Keratinocyte (primary cell): ENCODE data around the gene GSAP. TPM values are rescaled to one million over a fixed set of nuclear protein-coding genes. Genes with fewer than 3 reads are reported as not detected.

ENCODE experiments used
- DNase-seq: peaks from one replicate; pipeline ENCODE4 v3.0.0-alpha.2; 2011; ENCODE audit warnings: low read depth, missing footprints, low spot score
- FAIRE-seq: peaks from 2 replicates; lab custom pipeline; 2011; peaks lifted over from hg19 to GRCh38; lab: Jason Lieb, UNC
- H2AFZ ChIP-seq: 2 replicates; pipeline ENCODE4 v1.6.0; 2012; ENCODE audit warnings: low read length, control low read depth, inconsistent platforms; ENCODE audit not compliant: control insufficient read depth
- H3K27ac ChIP-seq: 2 replicates; pipeline ENCODE4 v1.5.1; 2011; ENCODE audit warnings: low read length; ENCODE audit not compliant: control insufficient read depth, insufficient read depth
- H3K27me3 ChIP-seq: 3 replicates; pipeline ENCODE4 v1.6.0; 2011; ENCODE audit warnings: low read length; ENCODE audit not compliant: control insufficient read depth, insufficient read depth; ENCODE audit errors: extremely low read depth
- H3K36me3 ChIP-seq, 2 experiments: 2 replicates in 1 of 2; 3 replicates in 1 of 2; pipeline ENCODE4 v1.5.1; 2011; ENCODE audit warnings: low read length in 2 of 2, mild to moderate bottlenecking in 1 of 2; ENCODE audit not compliant: control insufficient read depth in 2 of 2, insufficient read depth in 2 of 2; ENCODE audit errors: extremely low read depth in 1 of 2
- H3K4me1 ChIP-seq: 3 replicates; pipeline ENCODE4 v1.5.1; 2011; ENCODE audit warnings: low read length; ENCODE audit not compliant: control insufficient read depth, insufficient read depth; ENCODE audit errors: extremely low read depth
- H3K4me2 ChIP-seq: 3 replicates; pipeline ENCODE4 v1.6.0; 2011; ENCODE audit warnings: low read depth, low read length; ENCODE audit not compliant: control insufficient read depth, insufficient read depth; ENCODE audit errors: extremely low read depth
- H3K4me3 ChIP-seq, 3 experiments: fragments of 200-600 bp in 1 of 3; sonication (generic) in 1 of 3; 2 replicates in 2 of 3; 3 replicates in 1 of 3; pipeline ENCODE4 v1.5.1; 2011 to 2016; ENCODE audit warnings: low read length in 3 of 3, mild to moderate bottlenecking in 3 of 3, control low read depth in 2 of 3, inconsistent platforms in 1 of 3, low read depth in 1 of 3, mixed read lengths in 1 of 3, mixed run types in 1 of 3, moderate library complexity in 1 of 3; ENCODE audit not compliant: control insufficient read depth in 2 of 3, insufficient read depth in 2 of 3; ENCODE audit errors: extremely low read depth in 1 of 3
- H3K79me2 ChIP-seq: 2 replicates; pipeline ENCODE4 v1.6.0; 2012; ENCODE audit warnings: low read length; ENCODE audit not compliant: control insufficient read depth, insufficient read depth
- H3K9ac ChIP-seq: 3 replicates; pipeline ENCODE4 v1.6.0; 2011; ENCODE audit warnings: low read length; ENCODE audit not compliant: control insufficient read depth, insufficient read depth; ENCODE audit errors: extremely low read depth
- H3K9me1 ChIP-seq: 3 replicates; pipeline ENCODE4 v1.6.0; 2011; ENCODE audit warnings: low read length; ENCODE audit not compliant: control insufficient read depth, insufficient read depth; ENCODE audit errors: extremely low read depth
- H3K9me3 ChIP-seq: 2 replicates; pipeline ENCODE4 v1.5.1; 2012; ENCODE audit warnings: low read depth, low read length; ENCODE audit not compliant: control insufficient read depth
- H4K20me1 ChIP-seq: 3 replicates; pipeline ENCODE4 v1.6.0; 2011; ENCODE audit warnings: low read length; ENCODE audit not compliant: control insufficient read depth, insufficient read depth; ENCODE audit errors: extremely low read depth
- EZH2 ChIP-seq: IDR thresholded peaks from one replicate; pipeline ENCODE4 v1.6.1; 2012; ENCODE audit warnings: inconsistent platforms, mild to moderate bottlenecking, low read length, moderate library complexity
- dilution Hi-C: fragments of 300-500 bp; cut with MboI; formaldehyde crosslinking; loops from one replicate; pipeline ENCODE4 v1.7.0; 2020; ENCODE audit warnings: low sequenced_read_pairs; ENCODE audit not compliant: extremely low pct_ligation_motif_present
- polyA plus RNA-seq, 5 experiments: library from polyadenylated mRNA; depleted of rRNA in 3 of 5; stranded (reverse) in 3 of 5; stranded (forward) in 1 of 5; unstranded in 1 of 5; fragments of >200 nt; gene quantifications; 1 replicate in 1 of 5; 2 replicates in 3 of 5; 3 replicates in 1 of 5; pipeline versions ENCODE4 v1.2.1 to v1.2.3, GENCODE V29; 2011 to 2012; ENCODE audit warnings: missing spikeins in 2 of 5, low read depth in 1 of 5, low replicate concordance in 1 of 5
- TF ChIP-seq, protein P1 (sequence below), 3 experiments: IDR thresholded peaks in 1 of 3; conservative IDR thresholded peaks in 1 of 3; optimal IDR thresholded peaks in 1 of 3; 2 replicates in 2 of 3; 3 replicates in 1 of 3; pipeline versions ENCODE3 to v1.5.1; 2011; ENCODE audit warnings: low read length in 3 of 3, mild to moderate bottlenecking in 3 of 3, moderate library complexity in 2 of 3, control low read depth in 1 of 3, inconsistent platforms in 1 of 3; ENCODE audit not compliant: insufficient read depth in 2 of 3; ENCODE audit errors: extremely low read depth in 1 of 3

Gene GSAP
- polyA plus RNA-seq, 1 donor (not counting 4 experiments of a cell fraction or from before 2014, with no cell fraction given): 5.4 TPM

DNA sequence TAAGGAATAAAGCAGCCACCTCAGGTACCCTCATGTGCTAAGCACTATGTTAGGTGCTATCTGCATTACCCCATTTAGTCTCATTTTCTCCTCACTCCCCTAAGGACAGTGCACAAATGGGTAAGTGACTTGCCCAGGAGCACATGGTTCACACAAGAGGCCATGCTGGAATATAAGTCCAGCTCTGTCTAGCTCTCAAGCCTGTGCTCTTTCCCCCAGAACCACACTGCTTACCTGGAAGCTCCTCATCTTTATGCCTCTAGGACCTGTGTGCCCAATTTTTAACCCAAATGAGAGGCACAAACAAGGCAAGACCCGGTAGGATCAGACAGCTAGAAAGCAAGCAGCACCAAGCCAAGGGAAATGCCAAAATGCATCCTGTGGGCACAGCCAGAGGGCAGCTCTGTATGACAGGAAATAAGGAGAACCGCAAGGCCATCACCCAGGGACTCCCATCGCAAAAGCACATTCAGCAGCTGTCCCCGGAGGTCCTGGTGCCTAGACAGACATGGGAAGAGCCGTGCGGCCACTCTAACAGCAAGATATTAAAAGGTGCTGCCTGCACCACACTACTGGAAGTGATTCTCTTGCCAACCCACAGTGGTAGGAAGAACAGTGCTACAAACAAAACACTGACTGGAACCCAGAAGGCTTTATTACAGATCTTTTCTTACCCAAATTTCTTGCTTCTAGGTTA is 88.1 kb downstream of the GSAP start:
- Histone ChIP-seq H3K79me2 (no peaks in the 10 kb centered on the region), H2AFZ (peak overlapping the region; percentile 76), H3K27me3 (no peaks in the 10 kb centered on the region), H3K36me3 (no peaks in the 10 kb centered on the region), H3K27ac (peak overlapping the region; percentile 19), H3K4me1 (peaks cover 48% of the 10 kb centered on the region), H3K4me3 (peak overlapping the region in 1 of 3 experiments; percentile 21), H3K9me1 (peaks cover 3% of the 10 kb centered on the region), H3K4me2 (peak overlapping the region; percentile 61), H4K20me1 (no peaks in the 10 kb centered on the region), H3K9ac (peak overlapping the region; percentile 0), H3K9me3 (no peaks in the 10 kb centered on the region)
- DNase-seq (no peak), FAIRE-seq (no peak)
- dilution Hi-C loops: no loop called here
- TF ChIP-seq, protein P1, sequence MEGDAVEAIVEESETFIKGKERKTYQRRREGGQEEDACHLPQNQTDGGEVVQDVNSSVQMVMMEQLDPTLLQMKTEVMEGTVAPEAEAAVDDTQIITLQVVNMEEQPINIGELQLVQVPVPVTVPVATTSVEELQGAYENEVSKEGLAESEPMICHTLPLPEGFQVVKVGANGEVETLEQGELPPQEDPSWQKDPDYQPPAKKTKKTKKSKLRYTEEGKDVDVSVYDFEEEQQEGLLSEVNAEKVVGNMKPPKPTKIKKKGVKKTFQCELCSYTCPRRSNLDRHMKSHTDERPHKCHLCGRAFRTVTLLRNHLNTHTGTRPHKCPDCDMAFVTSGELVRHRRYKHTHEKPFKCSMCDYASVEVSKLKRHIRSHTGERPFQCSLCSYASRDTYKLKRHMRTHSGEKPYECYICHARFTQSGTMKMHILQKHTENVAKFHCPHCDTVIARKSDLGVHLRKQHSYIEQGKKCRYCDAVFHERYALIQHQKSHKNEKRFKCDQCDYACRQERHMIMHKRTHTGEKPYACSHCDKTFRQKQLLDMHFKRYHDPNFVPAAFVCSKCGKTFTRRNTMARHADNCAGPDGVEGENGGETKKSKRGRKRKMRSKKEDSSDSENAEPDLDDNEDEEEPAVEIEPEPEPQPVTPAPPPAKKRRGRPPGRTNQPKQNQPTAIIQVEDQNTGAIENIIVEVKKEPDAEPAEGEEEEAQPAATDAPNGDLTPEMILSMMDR (optimal IDR thresholded peaks at IDR 0.05 in 1 of 3, IDR thresholded peaks at IDR 0.05 in 1 of 3, conservative IDR thresholded peaks at IDR 0.05 in 1 of 3; ENCODE audit: extremely low read depth in 1 of 3, insufficient read depth in 2 of 3, low read length in 3 of 3): peak in 1 of 3 experiments; percentile 5
- no peak for TF ChIP-seq EZH2

DNA sequence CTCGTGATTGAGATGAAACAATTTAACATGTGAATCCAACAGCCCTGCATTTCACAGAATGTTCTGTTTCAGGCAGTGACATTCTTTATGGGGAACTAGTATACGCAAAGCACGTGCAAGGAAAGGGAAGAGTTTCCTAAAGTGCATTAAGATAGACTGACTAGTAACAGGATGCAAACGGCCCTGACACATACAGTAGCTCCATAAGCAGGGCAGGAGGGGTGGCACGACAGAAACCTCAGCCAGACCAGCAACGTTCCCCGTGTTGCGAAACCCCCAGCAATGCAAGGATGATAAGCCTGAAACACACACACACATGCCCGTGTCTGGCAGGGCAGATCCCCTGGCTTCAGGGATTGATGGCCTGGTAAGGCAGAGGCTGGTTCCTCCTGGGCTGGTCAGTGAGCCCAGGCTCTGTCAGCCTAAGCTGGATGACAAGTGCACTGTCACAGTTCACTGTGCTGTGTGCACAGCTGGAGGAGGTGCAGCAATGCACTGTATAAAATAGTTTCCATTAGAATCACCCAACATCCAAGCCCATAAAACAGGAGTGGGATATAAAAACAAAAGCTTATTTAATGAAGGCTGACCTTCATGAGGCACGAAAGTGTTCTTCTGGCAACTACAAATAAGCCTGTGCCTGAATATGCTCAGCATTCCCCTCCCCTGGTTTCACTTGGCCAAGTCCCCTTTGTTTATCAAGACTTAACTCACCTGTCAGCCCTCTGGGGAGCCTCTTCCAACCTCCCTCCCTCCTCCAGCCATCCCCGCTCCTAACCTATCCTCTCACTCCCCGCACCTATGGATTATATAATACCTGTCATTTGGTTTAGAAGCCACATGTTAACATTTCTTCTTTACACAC is 88.8 kb downstream of the GSAP start:
- Histone ChIP-seq H3K4me2 (no peak overlapping the region), H3K4me3 (no peak overlapping the region), H3K36me3 (no peaks in the 10 kb centered on the region), H2AFZ (no peak overlapping the region), H3K27ac (no peak overlapping the region), H3K9ac (no peak overlapping the region), H3K4me1 (peaks cover 48% of the 10 kb centered on the region), H3K79me2 (no peaks in the 10 kb centered on the region), H3K27me3 (no peaks in the 10 kb centered on the region), H3K9me3 (no peaks in the 10 kb centered on the region), H3K9me1 (peaks cover 3% of the 10 kb centered on the region), H4K20me1 (no peaks in the 10 kb centered on the region)
- dilution Hi-C loops: no loop called here
- TF ChIP-seq, protein P1 (optimal IDR thresholded peaks at IDR 0.05 in 1 of 3, IDR thresholded peaks at IDR 0.05 in 1 of 3, conservative IDR thresholded peaks at IDR 0.05 in 1 of 3; ENCODE audit: extremely low read depth in 1 of 3, insufficient read depth in 2 of 3, low read length in 3 of 3): no peak
- no peak for TF ChIP-seq EZH2
- FAIRE-seq (peak; percentile 41), DNase-seq (no peak)
